GM12878 (cell line): ENCODE results near the gene KBTBD4. TPM values are rescaled to one million over a fixed set of nuclear protein-coding genes. Genes with fewer than 3 reads are reported as not detected.

Experiments
- ATAC-seq: fragments of 200-7000 bp; cut with Tn5 transposase; 3 replicates; pipeline ENCODE4 v1.9.1; 2020; ENCODE audit warnings: mild to moderate bottlenecking, moderate library complexity
- BruUV-seq: library from RNA; stranded (reverse); fragments of 400-500 nt; replicated peaks from 2 replicates; lab custom pipeline; 2021; lab: Mats Ljungman, UMichigan
- CTCF ChIA-PET: fragments of 300-600 bp; sonication (Branson Sonifier 250); formaldehyde crosslinking; extraction: SDS; loops from one replicate; lab custom pipeline; 2021; ENCODE audit warnings: inconsistent platforms; lab: Yijun Ruan, JAX
- POLR2A ChIA-PET: fragments of 350-600 bp; formaldehyde crosslinking; extraction: SDS; loops from one replicate; lab custom pipeline; 2021; ENCODE audit warnings: inconsistent platforms; lab: Charles Lee
- RAD21 ChIA-PET: fragments of 300-600 bp; sonication (Branson Sonifier 250); formaldehyde crosslinking; loops from one replicate; lab custom pipeline; 2023; ENCODE audit warnings: antibody characterized with exemption; ENCODE audit not compliant: unreplicated experiment; lab: Charles Lee
- SMC1A ChIA-PET: fragments of 300-600 bp; sonication (Branson Sonifier 250); formaldehyde crosslinking; loops from one replicate; lab custom pipeline; 2023; ENCODE audit not compliant: unreplicated experiment, uncharacterized antibody; lab: Charles Lee
- DNase-seq: peaks from one replicate; pipeline ENCODE4 v3.0.0-alpha.2; 2011; ENCODE audit warnings: low read depth, low spot score
- FAIRE-seq: peaks from 3 replicates; lab custom pipeline; 2011; peaks lifted over from hg19 to GRCh38; lab: Jason Lieb, UNC
- H2AFZ ChIP-seq: 2 replicates; pipeline ENCODE4 v1.6.0; 2011; ENCODE audit warnings: low read depth, low read length, control low read depth; ENCODE audit not compliant: control insufficient read depth
- H3K27ac ChIP-seq: 2 replicates; pipeline ENCODE4 v1.5.1; 2011; ENCODE audit warnings: control low read depth; ENCODE audit not compliant: control insufficient read depth, insufficient read depth
- H3K27me3 ChIP-seq, 2 experiments: replicated peaks in 1 of 2; 2 replicates each; pipeline versions ENCODE4 v1.6.0 to v1.6.1; 2011; ENCODE audit warnings: low read length in 1 of 2; ENCODE audit not compliant: control insufficient read depth in 2 of 2, insufficient read depth in 2 of 2
- H3K36me3 ChIP-seq, 2 experiments: 2 replicates each; pipeline ENCODE4 v1.5.1; 2011; ENCODE audit warnings: low read length in 1 of 2; ENCODE audit not compliant: control insufficient read depth in 2 of 2, insufficient read depth in 2 of 2
- H3K4me1 ChIP-seq: 2 replicates; pipeline ENCODE4 v1.6.1; 2011; ENCODE audit warnings: mild to moderate bottlenecking, low read length, moderate library complexity, mixed read lengths; ENCODE audit not compliant: control insufficient read depth, insufficient read depth
- H3K4me2 ChIP-seq: 2 replicates; pipeline ENCODE4 v1.6.0; 2011; ENCODE audit warnings: control low read depth; ENCODE audit not compliant: control insufficient read depth, insufficient read depth
- H3K4me3 ChIP-seq: fragments of 200-600 bp; sonication (generic); 2 replicates; pipeline ENCODE4 v1.5.1; 2016
- H3K79me2 ChIP-seq: 2 replicates; pipeline ENCODE4 v1.6.0; 2011; ENCODE audit warnings: low read length; ENCODE audit not compliant: control insufficient read depth, insufficient read depth
- H3K9ac ChIP-seq: 2 replicates; pipeline ENCODE4 v1.8.0; 2011; ENCODE audit warnings: low read length, control low read depth, mixed read lengths; ENCODE audit not compliant: control insufficient read depth, insufficient read depth
- H3K9me3 ChIP-seq: replicated peaks from 3 replicates; pipeline ENCODE4 v1.5.1; 2011; ENCODE audit warnings: mild to moderate bottlenecking, low read length; ENCODE audit not compliant: control insufficient read depth, insufficient read depth
- H4K20me1 ChIP-seq: 2 replicates; pipeline ENCODE4 v1.6.0; 2011; ENCODE audit not compliant: control insufficient read depth, insufficient read depth
- ATF7 ChIP-seq: fragments of 450-650 bp; IDR thresholded peaks from 2 replicates; pipeline ENCODE4 v1.6.1; 2016; ENCODE audit warnings: low read depth, mild to moderate bottlenecking
- BACH1 ChIP-seq: fragments of 450-650 bp; IDR thresholded peaks from 2 replicates; pipeline ENCODE4 v1.6.1; 2017; ENCODE audit warnings: mild to moderate bottlenecking, borderline replicate concordance
- CHD2 ChIP-seq: IDR thresholded peaks from 2 replicates; pipeline ENCODE4 v1.6.1; 2011; ENCODE audit warnings: low read depth, low read length, improper control_type of control experiment, borderline replicate concordance
- EP300 ChIP-seq, 2 experiments: fragments of 150-350 bp in 1 of 2; IDR thresholded peaks; 2 replicates each; pipeline ENCODE4 v1.6.1; 2011 to 2012; ENCODE audit warnings: low read depth in 2 of 2, low read length in 2 of 2, borderline replicate concordance in 1 of 2, improper control_type of control experiment in 1 of 2, inconsistent platforms in 1 of 2; ENCODE audit not compliant: control insufficient read depth in 1 of 2
- EZH2 ChIP-seq: IDR thresholded peaks from 2 replicates; pipeline ENCODE4 v1.6.1; 2012; ENCODE audit warnings: low read depth, mild to moderate bottlenecking, control low read depth, inconsistent platforms, low read length, borderline replicate concordance; ENCODE audit not compliant: control insufficient read depth
- FOS ChIP-seq: IDR thresholded peaks from 3 replicates; pipeline ENCODE4 v1.6.1; 2011; ENCODE audit warnings: borderline replicate concordance; ENCODE audit not compliant: insufficient read length; ENCODE audit errors: extremely low read depth
- NFXL1 ChIP-seq: fragments of 450-650 bp; IDR thresholded peaks from 2 replicates; pipeline ENCODE4 v1.6.1; 2017; ENCODE audit warnings: antibody characterized with exemption, mild to moderate bottlenecking, borderline replicate concordance
- PAX8 ChIP-seq: fragments of 450-650 bp; IDR thresholded peaks from 2 replicates; pipeline ENCODE4 v1.6.1; 2017; ENCODE audit warnings: mild to moderate bottlenecking, moderate library complexity
- RELA ChIP-seq: fragments of 450-650 bp; IDR thresholded peaks from 2 replicates; pipeline ENCODE4 v1.8.0; 2014; ENCODE audit warnings: borderline replicate concordance; ENCODE audit not compliant: partially characterized antibody
- SP1 ChIP-seq: IDR thresholded peaks from one replicate; pipeline ENCODE4 v1.6.1; 2011; ENCODE audit warnings: low read depth, low read length
- SREBF1 ChIP-seq: IDR thresholded peaks from 2 replicates; pipeline ENCODE4 v1.6.1; 2012; ENCODE audit warnings: mild to moderate bottlenecking, low read length
- SREBF2 ChIP-seq: IDR thresholded peaks from 2 replicates; pipeline ENCODE4 v1.6.1; 2012; ENCODE audit warnings: mild to moderate bottlenecking, low read length
- TCF7 ChIP-seq: IDR thresholded peaks from 2 replicates; pipeline ENCODE4 v1.6.1; 2014; ENCODE audit warnings: antibody characterized with exemption, borderline replicate concordance
- ZZZ3 ChIP-seq: IDR thresholded peaks from 2 replicates; pipeline ENCODE4 v1.6.1; 2011; ENCODE audit warnings: low read depth; ENCODE audit not compliant: control insufficient read depth, insufficient read length
- WGBS: methylation state at CpG from one replicate; pipeline ENCODE4 v1.1.6; 2016; ENCODE audit warnings: low lambda C conversion rate; ENCODE audit not compliant: insufficient replicate concordance, insufficient coverage; ENCODE audit errors: missing lambda C conversion rate; 5-methylcytosine and 5-hydroxymethylcytosine counted together
- in situ Hi-C: fragments of 300-500 bp; cut with MboI; formaldehyde crosslinking; loops from 9 replicates; pipeline ENCODE4 v1.14.3; 2018; ENCODE audit warnings: mixed read lengths
- intact Hi-C: fragments of 100-400 bp; cut with micrococcal nuclease; formaldehyde crosslinking; loops from one replicate; pipeline ENCODE4 v1.14.2; 2022; ENCODE audit not compliant: unreplicated experiment
- polyA plus RNA-seq, 11 experiments: library from polyadenylated mRNA; depleted of rRNA in 4 of 11; unstranded in 6 of 11; stranded (reverse) in 5 of 11; fragments of >200 nt; fragmentation: Nextera tagmentation in 4 of 11; fragmentation: Illumina TruSeq in 1 of 11; extraction: Ambion mirVana in 4 of 11; extraction: Trizol in 1 of 11; gene quantifications; 1 replicate in 1 of 11; 2 replicates in 10 of 11; pipeline versions ENCODE4 v1.2.1 to v1.2.3, GENCODE V29; 2011 to 2016; ENCODE audit warnings: inconsistent platforms in 2 of 11, missing spikeins in 2 of 11, low read depth in 1 of 11
- total RNA-seq, 4 experiments: library from RNA; depleted of rRNA in 3 of 4; stranded (reverse); fragments of >200 nt in 3 of 4; fragmentation: Illumina TruSeq in 1 of 4; extraction: Trizol in 1 of 4; gene quantifications; 2 replicates each; pipeline versions ENCODE4 v1.2.1 to v1.2.3, GENCODE V29; 2013 to 2021
- TF ChIP-seq, protein P1 (sequence below): IDR thresholded peaks from 2 replicates; pipeline ENCODE4 v1.6.1; 2011; ENCODE audit warnings: low read depth, low read length, improper control_type of control experiment, borderline replicate concordance
- TF ChIP-seq, protein P2 (sequence below): IDR thresholded peaks from 2 replicates; pipeline ENCODE4 v1.6.1; 2011; ENCODE audit warnings: mild to moderate bottlenecking, low read depth, low read length, moderate library complexity; ENCODE audit not compliant: insufficient replicate concordance
- TF ChIP-seq, protein P3 (sequence below): fragments of 450-650 bp; IDR thresholded peaks from 2 replicates; pipeline ENCODE4 v1.6.1; 2018; ENCODE audit warnings: mild to moderate bottlenecking, low read depth, moderate library complexity; ENCODE audit not compliant: partially characterized antibody

KBTBD4 gene
- total and polyA plus RNA-seq, 10 of the 15 experiments (the other 5 are each of a cell fraction or from before 2014, with no cell fraction given): 18.4 to 46.4 (median 25.7) TPM

DNA sequence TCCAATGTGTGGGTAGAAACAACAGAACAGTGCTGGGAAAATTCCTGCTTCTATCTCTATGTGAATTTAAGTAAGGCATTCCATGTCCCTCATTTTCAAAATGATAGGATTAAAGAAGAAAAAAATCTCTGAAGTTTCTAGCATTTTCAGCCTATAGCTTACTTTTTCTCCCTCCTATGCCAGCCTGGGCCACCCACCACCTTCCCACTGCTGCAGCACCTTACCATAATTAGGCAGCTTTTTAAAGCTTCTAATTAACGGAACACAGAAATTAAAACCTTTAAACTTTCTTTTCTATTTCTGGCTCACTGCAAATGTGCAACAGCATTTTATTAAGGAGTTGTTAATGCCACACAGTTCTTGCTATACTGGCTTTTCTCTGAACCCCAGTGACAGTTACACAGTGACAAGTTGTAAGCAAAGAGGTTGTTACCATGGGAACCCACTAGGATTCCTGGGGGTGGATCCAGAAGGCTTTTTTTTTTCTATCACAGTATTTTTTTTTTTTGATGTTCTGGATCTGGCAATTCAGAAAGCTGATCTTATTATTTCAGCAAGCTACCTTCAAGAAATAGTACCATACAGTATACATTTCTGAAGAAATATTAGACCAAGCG, 46.1 kb downstream of the KBTBD4 start (continued):
- TF ChIP-seq, protein P1, sequence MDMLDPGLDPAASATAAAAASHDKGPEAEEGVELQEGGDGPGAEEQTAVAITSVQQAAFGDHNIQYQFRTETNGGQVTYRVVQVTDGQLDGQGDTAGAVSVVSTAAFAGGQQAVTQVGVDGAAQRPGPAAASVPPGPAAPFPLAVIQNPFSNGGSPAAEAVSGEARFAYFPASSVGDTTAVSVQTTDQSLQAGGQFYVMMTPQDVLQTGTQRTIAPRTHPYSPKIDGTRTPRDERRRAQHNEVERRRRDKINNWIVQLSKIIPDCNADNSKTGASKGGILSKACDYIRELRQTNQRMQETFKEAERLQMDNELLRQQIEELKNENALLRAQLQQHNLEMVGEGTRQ: no peak
- no peak for TF ChIP-seq ATF7

DNA sequence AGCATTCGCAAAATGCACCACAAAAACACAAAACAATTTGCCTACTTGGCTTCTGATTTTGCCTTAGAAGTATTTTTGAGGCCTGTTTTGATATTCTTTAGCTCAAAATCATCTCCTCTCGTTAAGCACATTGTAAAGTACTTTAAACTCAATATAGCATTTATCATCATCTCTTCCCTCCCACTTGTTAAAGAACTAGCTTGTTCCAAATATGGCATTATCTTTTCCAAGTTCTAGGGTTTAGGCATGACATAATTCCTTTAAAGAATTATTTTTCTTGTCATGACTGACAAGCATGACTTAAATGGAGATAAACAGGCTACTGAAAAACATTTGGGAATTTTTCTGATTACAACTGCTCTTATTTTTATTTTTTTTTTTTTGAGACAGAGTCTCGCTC, 47.1 kb downstream of the KBTBD4 start:
- ATAC-seq: no peak
- no peak overlapping the region for H2AFZ ChIP-seq
- TF ChIP-seq BACH1: no peak
- no peak for TF ChIP-seq EZH2
- TF ChIP-seq CHD2: no peak
- no peak for TF ChIP-seq SREBF2
- TF ChIP-seq, protein P2, sequence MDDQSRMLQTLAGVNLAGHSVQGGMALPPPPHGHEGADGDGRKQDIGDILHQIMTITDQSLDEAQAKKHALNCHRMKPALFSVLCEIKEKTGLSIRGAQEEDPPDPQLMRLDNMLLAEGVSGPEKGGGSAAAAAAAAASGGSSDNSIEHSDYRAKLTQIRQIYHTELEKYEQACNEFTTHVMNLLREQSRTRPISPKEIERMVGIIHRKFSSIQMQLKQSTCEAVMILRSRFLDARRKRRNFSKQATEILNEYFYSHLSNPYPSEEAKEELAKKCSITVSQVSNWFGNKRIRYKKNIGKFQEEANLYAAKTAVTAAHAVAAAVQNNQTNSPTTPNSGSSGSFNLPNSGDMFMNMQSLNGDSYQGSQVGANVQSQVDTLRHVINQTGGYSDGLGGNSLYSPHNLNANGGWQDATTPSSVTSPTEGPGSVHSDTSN: no peak
- no peak for TF ChIP-seq PAX8
- TF ChIP-seq SP1: no peak
- no peak for TF ChIP-seq SREBF1
- TF ChIP-seq NFXL1: no peak
- TF ChIP-seq EP300 (IDR thresholded peaks at IDR 0.05; ENCODE audit: borderline replicate concordance in 1 of 2, control insufficient read depth in 1 of 2, low read depth in 2 of 2, low read length in 2 of 2): no peak
- no peak for TF ChIP-seq TCF7
- TF ChIP-seq, protein P3, sequence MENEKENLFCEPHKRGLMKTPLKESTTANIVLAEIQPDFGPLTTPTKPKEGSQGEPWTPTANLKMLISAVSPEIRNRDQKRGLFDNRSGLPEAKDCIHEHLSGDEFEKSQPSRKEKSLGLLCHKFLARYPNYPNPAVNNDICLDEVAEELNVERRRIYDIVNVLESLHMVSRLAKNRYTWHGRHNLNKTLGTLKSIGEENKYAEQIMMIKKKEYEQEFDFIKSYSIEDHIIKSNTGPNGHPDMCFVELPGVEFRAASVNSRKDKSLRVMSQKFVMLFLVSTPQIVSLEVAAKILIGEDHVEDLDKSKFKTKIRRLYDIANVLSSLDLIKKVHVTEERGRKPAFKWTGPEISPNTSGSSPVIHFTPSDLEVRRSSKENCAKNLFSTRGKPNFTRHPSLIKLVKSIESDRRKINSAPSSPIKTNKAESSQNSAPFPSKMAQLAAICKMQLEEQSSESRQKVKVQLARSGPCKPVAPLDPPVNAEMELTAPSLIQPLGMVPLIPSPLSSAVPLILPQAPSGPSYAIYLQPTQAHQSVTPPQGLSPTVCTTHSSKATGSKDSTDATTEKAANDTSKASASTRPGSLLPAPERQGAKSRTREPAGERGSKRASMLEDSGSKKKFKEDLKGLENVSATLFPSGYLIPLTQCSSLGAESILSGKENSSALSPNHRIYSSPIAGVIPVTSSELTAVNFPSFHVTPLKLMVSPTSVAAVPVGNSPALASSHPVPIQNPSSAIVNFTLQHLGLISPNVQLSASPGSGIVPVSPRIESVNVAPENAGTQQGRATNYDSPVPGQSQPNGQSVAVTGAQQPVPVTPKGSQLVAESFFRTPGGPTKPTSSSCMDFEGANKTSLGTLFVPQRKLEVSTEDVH: no peak
- no peak for TF ChIP-seq FOS
- TF ChIP-seq ZZZ3: no peak
- no peak for TF ChIP-seq RELA

More for the DNA sequence above, 47.1 kb downstream of the KBTBD4 start:
- no peak for FAIRE-seq
- intact Hi-C loops: no loop called here
- Histone ChIP-seq H3K27ac (no peak overlapping the region), H3K27me3 (no peaks in the 10 kb centered on the region), H3K9ac (no peak overlapping the region), H4K20me1 (no peaks in the 10 kb centered on the region), H3K4me2 (no peak overlapping the region), H3K79me2 (peaks cover 81% of the 10 kb centered on the region), H3K4me1 (peaks cover 5% of the 10 kb centered on the region), H3K36me3 (peaks cover 0 to 7% of the 10 kb centered on the region in 2 experiments; a peak in 3 of 4 replicates), H3K4me3 (no peak overlapping the region), H3K9me3 (no peaks in the 10 kb centered on the region)
- WGBS: 57% methylated on average over 2 of the region's 3 CpGs
- in situ Hi-C loops: no loop called here
- TSS peak; percentile 40 for BruUV-seq
- ChIA-PET RAD21 (no interaction called here), SMC1A (interaction anchor here (0.9 to 6.1 kb wide), 6 partner anchors 9 to 25 kb away, joined by 3 to 42 read pairs (median 4); no protein-coding TSS in a partner anchor), CTCF (interaction anchor here (0.6 to 2.0 kb wide), 3 partner anchors 17 to 526 kb away, joined by 3 to 5 read pairs (median 4); no protein-coding TSS in a partner anchor), POLR2A (interaction anchor here (0.6 to 1.7 kb wide), 3 partner anchors 10 to 224 kb away, joined by 3 to 5 read pairs (median 4); no protein-coding TSS in a partner anchor)
- DNase-seq: no peak
